Left ventricle myocardium inferior (tissue), 1 donor: ENCODE data around the gene LETM1. TPM values are rescaled to one million over a fixed set of nuclear protein-coding genes. Genes with fewer than 3 reads are reported as not detected.

Source experiments
- DNase-seq: peaks from one replicate; pipeline ENCODE4 v3.0.0-alpha.2; 2020
- H3K27ac ChIP-seq: fragments of 200-600 bp; replicated peaks from 2 replicates; pipeline ENCODE4 v1.8.0; 2021
- H3K27me3 ChIP-seq: fragments of 200-600 bp; 2 replicates; pipeline ENCODE4 v1.8.0; 2021; ENCODE audit warnings: low read depth
- H3K36me3 ChIP-seq: fragments of 200-600 bp; 2 replicates; pipeline ENCODE4 v1.8.0; 2021
- H3K4me1 ChIP-seq: fragments of 200-600 bp; 2 replicates; pipeline ENCODE4 v1.8.0; 2021
- H3K4me3 ChIP-seq: fragments of 200-600 bp; 2 replicates; pipeline ENCODE4 v1.8.0; 2021; ENCODE audit warnings: mild to moderate bottlenecking, moderate library complexity
- H3K9me3 ChIP-seq: fragments of 200-600 bp; replicated peaks from 2 replicates; pipeline ENCODE4 v1.8.0; 2021
- intact Hi-C: fragments of 100-400 bp; cut with micrococcal nuclease; formaldehyde crosslinking; loops from one replicate; pipeline ENCODE4 v1.11.0; 2022
- total RNA-seq: library from RNA; stranded (reverse); fragmentation: NEBNext Ultra II Directional; extraction: Animal tissue kit (Norgen Biotek cat#: 25700); gene quantifications from one replicate; pipeline ENCODE4 v1.2.1, GENCODE V29; 2021
- TF ChIP-seq, protein P1 (sequence below): fragments of 200-600 bp; IDR thresholded peaks from 2 replicates; pipeline ENCODE4 v1.8.0; 2021; ENCODE audit warnings: antibody characterized with exemption, mild to moderate bottlenecking, borderline replicate concordance
- donor health status: DM: no; HTN: yes; CAD: no; lungs with severe emphysema.

The LETM1 gene
- total RNA-seq, 1 donor from 2014 or later = 38.8 TPM

DNA sequence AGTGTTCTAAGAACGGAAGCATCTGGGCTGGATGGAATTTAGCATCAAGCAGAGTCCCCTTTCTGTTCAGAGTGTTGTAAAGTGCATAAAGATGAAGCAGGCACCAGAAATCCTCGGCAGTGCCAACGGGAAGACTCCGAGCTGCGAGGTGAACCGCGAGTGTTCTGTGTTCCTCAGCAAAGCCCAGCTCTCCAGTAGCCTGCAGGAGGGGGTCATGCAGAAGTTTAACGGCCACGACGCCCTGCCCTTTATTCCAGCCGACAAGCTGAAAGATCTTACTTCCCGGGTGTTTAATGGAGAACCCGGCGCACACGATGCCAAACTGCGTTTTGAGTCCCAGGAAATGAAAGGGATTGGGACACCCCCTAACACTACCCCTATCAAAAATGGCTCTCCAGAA is 44.7 kb upstream of the LETM1 start:
- no peaks in the 10 kb centered on the region for H3K9me3 ChIP-seq
- peaks cover 43% of the 10 kb centered on the region for H3K36me3 ChIP-seq
- intact Hi-C loops = no loop called here
- peaks cover 5% of the 10 kb centered on the region for H3K4me1 ChIP-seq
- TF ChIP-seq, protein P1, sequence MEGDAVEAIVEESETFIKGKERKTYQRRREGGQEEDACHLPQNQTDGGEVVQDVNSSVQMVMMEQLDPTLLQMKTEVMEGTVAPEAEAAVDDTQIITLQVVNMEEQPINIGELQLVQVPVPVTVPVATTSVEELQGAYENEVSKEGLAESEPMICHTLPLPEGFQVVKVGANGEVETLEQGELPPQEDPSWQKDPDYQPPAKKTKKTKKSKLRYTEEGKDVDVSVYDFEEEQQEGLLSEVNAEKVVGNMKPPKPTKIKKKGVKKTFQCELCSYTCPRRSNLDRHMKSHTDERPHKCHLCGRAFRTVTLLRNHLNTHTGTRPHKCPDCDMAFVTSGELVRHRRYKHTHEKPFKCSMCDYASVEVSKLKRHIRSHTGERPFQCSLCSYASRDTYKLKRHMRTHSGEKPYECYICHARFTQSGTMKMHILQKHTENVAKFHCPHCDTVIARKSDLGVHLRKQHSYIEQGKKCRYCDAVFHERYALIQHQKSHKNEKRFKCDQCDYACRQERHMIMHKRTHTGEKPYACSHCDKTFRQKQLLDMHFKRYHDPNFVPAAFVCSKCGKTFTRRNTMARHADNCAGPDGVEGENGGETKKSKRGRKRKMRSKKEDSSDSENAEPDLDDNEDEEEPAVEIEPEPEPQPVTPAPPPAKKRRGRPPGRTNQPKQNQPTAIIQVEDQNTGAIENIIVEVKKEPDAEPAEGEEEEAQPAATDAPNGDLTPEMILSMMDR = no peak
- H3K27me3 ChIP-seq = no peaks in the 10 kb centered on the region
- DNase-seq = no peak
- no peak overlapping the region for H3K4me3 ChIP-seq
- H3K27ac ChIP-seq = no peak overlapping the region

DNA sequence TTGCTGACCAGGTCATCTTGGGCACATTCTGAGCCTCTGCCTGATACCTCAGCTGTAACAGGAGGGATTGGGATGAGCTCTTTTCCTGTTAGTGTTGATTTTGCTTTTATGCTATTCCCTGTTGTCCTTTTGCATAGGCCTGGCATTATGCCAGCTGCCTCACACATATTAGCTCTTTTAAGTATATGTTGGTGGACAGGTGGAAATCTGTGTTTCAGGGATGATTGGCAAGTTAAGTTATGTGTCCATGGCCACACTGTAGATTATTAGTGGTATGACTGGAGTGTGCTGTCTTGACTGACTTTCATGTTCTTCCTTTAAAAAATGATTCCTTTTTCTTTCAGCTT is 44.1 kb upstream of the LETM1 start:
- intact Hi-C loops = no loop called here
- Histone ChIP-seq H3K4me1 (peaks cover 8% of the 10 kb centered on the region), H3K27ac (no peak overlapping the region), H3K27me3 (no peaks in the 10 kb centered on the region), H3K36me3 (peaks cover 39% of the 10 kb centered on the region), H3K9me3 (no peaks in the 10 kb centered on the region), H3K4me3 (no peak overlapping the region)
- TF ChIP-seq, protein P1 = no peak
- no peak for DNase-seq

DNA sequence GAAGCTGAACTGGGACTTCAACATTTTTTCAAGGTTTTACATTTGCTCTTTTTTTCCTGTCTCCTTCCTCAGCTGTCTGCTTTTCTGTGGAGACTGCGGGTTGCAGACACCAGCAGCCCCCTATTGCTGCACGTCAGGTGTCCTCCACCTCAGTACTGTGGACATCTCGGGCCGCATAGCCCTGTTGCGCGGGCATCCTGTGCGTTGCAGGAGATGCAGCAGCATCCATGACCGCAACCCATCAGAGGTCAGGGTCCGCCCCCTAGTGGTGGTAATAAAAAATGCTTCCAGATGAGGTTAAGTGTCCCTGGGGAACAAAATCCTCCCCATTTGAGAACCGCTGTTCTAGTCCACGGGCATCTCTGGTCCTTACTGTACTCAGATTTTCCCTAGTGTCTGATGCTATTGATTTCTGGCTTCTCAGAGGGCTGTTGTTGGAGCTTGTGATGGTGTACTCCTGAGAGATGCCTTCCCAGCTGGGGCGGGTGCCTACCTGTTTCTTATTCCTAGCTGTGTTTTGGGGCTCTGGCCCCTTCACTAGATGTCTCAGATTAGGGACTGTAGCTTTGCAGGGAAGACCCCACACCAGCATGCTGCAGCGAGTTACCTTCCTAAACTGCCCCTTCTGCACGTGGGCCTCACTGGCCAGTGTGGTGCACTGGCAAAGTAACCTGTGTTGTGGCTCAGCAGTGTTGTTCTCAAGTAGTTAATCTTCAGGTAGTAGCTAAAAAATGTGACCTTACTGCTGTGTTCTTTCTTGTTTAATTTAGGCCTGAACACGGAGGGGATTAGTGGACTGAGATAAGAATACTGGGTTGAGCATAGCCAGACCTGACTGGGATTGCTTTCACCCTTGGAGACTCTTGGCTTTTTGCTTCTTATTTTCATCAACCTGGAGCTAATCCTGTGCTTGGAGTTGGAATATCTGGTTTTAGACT is 43.5 kb upstream of the LETM1 start:
- intact Hi-C loops = loop anchor here (10.0 kb wide), 1 partner anchor 155 kb away; no protein-coding TSS in a partner anchor
- peaks cover 11% of the 10 kb centered on the region for H3K4me1 ChIP-seq

DNA sequence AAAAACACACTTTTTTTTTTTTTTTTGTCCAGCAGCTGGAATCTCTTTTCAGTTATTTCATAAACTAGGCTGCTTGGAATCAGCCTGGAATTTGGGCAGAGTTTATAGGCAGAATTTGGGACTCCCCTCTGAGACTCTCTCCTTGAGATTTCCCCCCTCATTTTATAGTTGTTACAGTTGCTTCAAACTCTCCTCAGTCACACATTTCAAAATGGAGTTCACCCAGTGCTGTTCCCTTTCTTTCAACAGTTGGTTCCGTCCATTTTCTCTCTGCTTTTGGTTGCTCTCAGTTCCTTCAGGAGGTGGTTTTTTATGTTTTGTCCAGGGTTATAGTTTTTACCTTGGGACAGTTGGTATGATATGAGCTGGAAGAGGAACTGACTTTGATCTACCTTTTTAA is 42.7 kb upstream of the LETM1 start:
- DNase-seq = no peak
- TF ChIP-seq, protein P1 = no peak
- intact Hi-C loops = loop anchor here (10.0 kb wide), 1 partner anchor 154 kb away; no protein-coding TSS in a partner anchor
- no peak overlapping the region for H3K27ac ChIP-seq
- no peaks in the 10 kb centered on the region for H3K9me3 ChIP-seq
- no peak overlapping the region for H3K4me3 ChIP-seq
- no peaks in the 10 kb centered on the region for H3K27me3 ChIP-seq
- H3K4me1 ChIP-seq = peaks cover 11% of the 10 kb centered on the region
- peaks cover 26% of the 10 kb centered on the region for H3K36me3 ChIP-seq

More for the DNA sequence above, 43.5 kb upstream of the LETM1 start:
- no peaks in the 10 kb centered on the region for H3K27me3 ChIP-seq
- DNase-seq = peak; percentile 56
- no peak overlapping the region for H3K27ac ChIP-seq
- H3K36me3 ChIP-seq = peaks cover 33% of the 10 kb centered on the region
- H3K9me3 ChIP-seq = no peaks in the 10 kb centered on the region
- TF ChIP-seq, protein P1 = peak; percentile 90
- no peak overlapping the region for H3K4me3 ChIP-seq

DNA sequence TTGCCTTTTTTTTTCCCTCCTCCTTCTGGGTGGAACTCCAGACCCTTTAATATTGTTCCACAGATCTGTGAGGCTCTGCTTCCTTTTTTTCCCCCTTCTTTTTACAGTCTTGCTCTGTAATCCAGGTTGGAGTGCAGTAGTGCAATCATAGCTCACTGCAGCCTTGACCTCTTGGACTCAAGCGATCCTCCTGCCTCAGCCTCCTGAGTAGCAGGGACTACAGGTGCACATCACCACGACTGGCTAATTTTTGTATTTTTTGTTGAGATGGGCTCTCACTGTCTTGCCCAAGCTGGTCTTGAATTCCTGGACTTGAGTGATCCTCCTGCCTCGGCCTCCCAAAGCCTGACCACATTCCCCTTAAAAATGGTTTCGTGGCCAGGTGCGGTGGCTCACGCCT is 42.1 kb upstream of the LETM1 start:
- Histone ChIP-seq H3K27me3 (no peaks in the 10 kb centered on the region), H3K27ac (no peak overlapping the region), H3K4me3 (no peak overlapping the region), H3K36me3 (peaks cover 22% of the 10 kb centered on the region), H3K4me1 (peaks cover 11% of the 10 kb centered on the region), H3K9me3 (no peaks in the 10 kb centered on the region)
- intact Hi-C loops = loop anchor here (10.0 kb wide), 1 partner anchor 153 kb away; no protein-coding TSS in a partner anchor
- DNase-seq = no peak
- TF ChIP-seq, protein P1 = no peak
